NCI-H146 (cell line): ENCODE results near the gene PTPN12.
"Not testable (repeated sequence)": the region's sequence is repeated elsewhere in the genome, so short reads cannot be mapped to it uniquely, and the experiment has no call there.

ENCODE experiments used
- DNase-seq: peaks from one replicate; lab custom pipeline; 2025; lab: John Stamatoyannopoulos, UW

Gene PTPN12

GRCh38 chr7:77538281-77539212 is 1.5 kb downstream of the PTPN12 start:
- DNase-seq, result peak; percentile 80

GRCh38 chr7:77540402-77540822 is 3.3 kb downstream of the PTPN12 start:
- no peak for DNase-seq

DNA sequence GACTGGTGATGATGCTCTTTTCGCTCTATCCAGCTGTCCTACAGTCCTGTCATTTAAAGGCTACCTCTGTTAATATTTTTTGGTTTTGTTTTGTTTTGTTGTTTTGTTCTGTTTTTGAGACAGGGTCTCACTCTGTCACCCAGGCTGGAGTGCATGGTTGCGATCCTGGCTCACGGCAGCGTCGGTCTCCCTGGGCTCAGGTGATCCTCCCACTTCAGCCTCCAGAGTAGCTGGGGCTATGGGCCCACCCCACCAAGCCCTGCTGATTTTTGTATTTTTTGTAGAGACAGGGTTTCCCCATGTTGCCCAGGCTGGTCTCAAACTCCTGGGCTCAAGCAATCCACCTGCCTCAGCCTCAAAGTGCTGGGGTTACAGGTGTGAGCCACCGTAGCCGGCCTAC is 3.9 kb downstream of the PTPN12 start:
- DNase-seq, result not testable (repeated sequence)

DNA sequence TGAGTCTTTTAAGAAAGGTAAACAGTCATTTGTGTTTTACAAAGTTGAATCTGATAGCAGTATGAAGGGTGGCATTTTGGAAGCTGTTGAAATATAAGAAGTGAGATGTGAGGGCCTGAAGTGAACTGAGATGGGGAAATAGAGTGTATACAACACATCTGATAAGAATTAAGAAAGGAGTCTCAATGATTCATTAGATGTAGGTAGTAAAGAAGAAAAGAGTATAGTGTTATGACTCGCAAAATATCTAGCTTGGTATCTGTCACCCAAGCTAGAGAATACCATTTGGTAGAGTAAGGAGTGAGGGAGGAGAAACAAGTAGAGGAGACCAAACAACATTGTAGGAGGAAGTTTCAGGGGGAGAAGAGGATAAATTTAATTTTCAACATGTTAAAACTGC is 5.3 kb downstream of the PTPN12 start:
- DNase-seq, result no peak

DNA sequence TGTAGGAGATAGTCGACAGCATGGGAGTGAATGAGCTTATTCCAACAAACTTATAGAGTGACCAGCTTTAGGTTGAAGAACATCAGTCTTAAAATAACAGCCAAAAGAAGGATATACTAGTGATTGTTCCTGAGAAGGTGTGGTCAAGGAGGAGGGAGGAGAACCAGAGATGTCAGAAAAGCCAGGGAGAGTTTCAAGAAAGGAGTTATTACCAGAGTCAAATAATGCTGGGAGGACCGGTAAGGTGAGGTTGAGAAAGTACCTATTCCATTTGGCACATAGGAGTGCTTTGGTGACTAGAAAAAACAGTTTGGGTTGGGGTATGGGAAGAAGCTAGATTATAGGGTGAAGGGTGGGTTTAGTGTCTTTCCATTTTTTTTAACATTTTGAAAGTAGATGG is 5.8 kb downstream of the PTPN12 start:
- DNase-seq, result no peak

- no peak for DNase-seq
Observed at GRCh38 chr7:77543910-77544309, 6.8 kb downstream of the PTPN12 start.

DNA sequence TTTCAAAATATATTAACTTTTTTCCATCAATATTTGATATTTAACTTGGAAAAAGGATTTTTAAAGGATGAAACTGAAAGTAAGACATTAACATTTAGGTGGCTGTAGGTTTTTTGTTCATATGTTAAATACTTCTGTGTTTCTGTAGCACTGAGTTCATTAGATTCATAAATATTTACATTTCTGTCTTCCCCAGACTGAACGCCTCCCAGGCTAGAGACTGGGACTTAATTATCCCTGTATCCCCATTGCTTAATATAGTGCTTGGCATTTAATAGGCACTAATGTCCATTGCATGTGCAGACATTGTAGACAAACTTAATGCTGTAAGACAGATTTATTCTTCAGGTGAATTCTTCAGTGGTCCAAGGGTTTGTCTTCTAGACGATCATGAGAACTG is 7.4 kb downstream of the PTPN12 start:
- no peak for DNase-seq

DNA sequence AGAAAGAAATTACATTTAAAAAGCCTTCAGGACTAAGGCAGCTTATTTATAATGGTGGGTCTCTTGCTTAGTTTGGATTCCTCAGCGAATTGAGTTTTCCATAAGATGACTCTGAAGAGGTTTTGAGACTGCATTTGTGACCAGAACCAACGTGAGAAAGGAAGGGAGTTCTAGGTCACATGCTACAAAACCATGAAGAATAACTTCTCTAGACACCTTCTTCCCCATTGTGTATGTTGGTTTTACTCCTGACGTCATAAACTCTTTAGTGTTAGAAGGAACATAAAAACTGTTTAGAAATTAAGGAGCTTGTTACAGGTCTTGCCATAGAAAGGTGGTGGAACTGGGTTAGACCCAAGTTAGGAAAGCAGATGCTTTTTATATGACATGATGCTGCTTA is 11.1 kb downstream of the PTPN12 start:
- no peak for DNase-seq

DNA sequence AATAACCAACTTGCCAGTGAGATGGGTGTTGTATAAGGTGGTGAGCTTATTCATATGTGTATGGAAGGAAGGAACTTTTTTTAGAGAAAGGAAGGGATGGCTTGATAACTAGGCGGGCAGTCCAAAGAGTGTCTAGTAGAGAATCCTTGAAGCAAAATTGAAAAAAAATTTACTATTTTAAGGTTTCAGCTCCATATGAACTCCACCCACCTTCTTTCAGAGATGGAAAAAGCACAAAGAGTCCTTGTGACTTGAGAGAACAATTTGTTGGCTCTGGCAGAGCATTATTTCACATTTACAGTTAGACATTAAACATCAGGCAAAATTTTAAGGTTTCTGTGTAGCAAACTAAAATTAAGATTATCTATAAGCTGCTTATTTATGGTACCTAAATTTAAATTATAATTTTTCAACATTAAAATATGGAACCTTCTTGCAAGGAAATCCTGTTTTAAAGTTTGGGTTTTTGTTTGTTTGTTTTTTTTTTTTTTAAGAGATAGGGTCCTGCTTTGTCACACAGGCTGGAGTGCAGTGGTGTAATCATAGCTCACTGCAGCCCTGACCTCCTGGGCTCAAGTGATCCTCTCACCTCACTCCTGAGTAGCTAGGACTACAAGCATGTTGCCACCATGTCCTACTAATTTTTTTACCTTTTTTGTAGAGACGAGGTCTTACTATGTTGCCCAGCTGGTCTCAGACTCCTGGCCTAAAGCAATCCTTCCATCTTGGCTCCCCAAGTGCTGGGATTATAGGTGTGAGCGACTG is 12.2 kb downstream of the PTPN12 start:
- no peak for DNase-seq

GRCh38 chr7:77550586-77550985 is 13.5 kb downstream of the PTPN12 start:
- DNase-seq, result no peak

GRCh38 chr7:77553123-77553522 is 16.0 kb downstream of the PTPN12 start:
- DNase-seq, result no peak

DNA sequence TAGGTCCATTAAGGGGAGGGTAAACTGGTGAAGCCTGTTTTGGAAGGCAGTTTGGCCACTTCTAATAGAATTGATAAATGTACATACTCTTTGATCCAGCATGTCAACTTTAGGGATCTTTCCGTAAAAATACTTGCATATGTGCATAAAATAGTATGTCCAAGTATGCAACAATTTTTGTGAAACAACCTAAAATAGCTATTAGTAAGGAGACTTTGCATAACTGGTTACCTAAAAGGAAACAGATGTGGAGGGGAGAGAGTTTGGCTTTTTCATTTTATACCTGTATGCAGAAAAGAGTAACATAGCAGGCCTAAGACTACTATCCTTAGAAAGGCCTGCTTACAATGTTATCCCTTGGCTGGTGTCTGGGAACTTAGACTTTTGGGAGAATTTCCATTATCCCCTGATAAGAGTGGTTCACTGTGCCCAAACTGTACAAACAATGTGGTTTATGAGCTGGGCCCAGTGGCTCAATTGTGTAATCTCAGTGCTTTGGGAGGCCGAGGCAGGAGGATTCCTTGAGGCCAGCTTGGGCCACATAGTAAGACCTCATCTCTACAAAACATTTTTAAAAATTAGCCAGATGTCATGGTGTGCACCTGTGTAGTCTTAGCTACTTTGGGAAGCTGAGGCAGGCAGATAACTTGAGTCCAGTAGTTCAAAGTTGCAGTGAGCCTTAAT is 21.3 kb downstream of the PTPN12 start:
- DNase-seq, result no peak

GRCh38 chr7:77561352-77561751 is 24.3 kb downstream of the PTPN12 start:
- DNase-seq, result no peak

DNA sequence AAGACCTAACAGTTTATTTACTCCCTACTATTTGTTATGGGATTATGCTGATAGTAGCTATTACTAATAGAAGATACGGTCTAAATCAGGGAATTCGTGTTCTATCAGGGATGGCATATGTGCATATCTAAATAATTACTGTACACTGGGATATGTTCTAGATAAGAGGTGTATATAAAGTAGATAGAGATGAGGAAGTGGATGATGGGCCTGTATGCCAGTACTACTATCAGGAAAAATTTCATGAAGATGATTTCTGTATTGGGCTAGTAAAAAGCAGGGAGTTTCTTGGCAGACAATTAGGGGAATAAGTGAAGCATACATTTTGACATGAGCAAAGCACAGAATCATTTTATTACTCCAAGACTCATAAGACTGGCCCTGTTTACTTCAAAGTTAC is 26.2 kb downstream of the PTPN12 start:
- DNase-seq, result no peak

DNA sequence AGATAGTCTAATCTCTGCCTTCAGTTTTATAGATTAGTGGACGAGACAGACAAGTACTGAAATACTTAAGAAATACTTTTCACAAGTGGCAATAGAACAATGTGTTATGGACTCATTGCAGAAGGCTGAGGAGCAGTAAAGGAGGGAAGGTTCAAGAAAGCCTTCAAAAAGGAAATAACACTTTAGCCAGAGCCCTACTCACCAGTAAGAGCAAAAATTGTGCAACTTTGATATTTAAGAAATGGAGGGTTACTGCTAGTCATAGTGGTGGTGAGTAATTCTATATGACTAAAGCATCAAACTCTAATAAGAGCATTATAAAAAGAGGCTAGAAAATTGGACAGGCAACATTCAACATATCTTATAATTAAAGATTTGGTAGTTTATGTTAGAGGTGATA is 28.8 kb downstream of the PTPN12 start:
- DNase-seq, result no peak

DNA sequence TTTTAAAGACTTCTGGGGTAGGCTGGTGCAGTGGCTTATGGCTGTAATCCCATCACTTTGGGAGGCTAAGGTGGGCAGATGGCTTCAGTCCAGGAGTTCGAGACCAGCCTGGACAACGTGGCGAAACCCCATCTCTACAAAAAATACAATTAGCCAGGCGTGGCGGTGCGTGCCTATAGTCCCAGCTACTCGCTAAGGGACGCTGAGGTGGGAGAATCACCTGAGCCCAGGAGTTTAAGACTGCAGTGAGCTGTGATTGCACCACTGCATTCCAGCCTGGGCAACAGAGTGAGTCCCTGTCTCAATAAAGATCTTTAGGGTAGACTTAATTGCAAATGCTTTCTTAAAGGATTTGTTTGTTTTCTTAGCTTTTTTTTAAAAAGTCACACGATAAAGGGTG is 29.3 kb downstream of the PTPN12 start:
- no peak for DNase-seq

DNA sequence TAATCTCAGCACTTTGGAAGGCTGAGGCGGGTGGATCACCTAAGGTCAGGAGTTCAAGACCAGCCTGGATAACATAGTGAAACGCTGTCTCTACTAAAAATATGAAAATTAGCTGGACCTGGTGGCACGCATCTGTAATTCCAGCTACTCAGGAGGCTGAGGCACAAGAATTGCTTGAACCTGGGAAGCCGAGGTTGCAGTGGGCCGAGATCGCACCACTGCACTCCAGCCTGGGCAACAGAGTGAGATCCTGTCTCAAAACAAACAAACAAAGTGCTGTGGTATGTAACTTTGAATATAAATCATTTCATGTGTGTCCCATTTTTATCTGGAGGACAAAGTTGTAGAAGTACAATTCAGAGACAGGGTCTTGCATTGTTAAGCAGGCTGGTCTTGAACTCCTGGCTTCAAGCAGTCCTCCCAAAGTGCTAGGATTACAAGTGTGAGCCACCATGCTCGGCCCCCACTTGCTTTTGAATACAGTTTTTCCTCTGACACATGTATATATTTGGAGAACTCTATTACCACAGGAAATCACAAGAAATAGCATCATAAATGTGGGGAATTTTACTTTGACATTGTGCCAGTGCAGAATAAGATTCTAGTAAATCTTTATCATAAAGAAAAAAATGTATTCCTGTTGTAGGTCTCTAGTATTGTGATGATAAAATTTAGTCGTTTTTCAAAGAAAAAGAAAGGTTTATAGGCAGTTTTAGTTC is 32.6 kb downstream of the PTPN12 start:
- DNase-seq, result no peak

DNA sequence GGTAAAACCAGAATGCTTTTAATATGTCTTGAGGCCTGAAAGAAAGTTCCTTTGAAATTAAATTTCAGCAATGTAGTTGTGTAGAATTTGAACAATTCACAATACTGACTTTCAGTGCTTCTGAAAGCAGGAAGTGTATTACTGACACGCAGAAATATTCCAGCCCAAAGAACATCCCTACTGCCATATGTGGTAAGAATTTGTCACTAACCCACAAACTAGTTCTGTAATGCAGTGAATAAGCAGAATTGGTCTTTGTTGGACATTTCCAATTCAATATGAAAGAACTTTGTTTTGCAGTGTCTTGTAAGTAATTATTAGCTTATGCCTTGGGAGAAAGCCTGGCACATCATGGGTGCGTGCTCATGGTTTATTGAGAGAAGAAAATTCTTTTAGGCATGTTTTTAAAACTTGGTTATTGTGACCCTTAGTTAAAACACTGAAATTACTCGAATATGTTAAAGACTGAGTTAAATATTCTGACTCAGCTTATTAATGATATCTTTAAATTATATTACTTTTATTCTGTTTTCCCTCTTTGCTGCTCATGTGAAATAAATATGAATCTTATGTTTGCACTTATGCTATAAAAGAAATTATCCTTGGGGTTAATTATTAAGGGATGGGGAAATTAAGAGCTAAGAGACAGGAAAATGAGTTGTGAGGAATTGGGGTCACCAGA is 33.4 kb downstream of the PTPN12 start:
- no peak for DNase-seq

- no peak for DNase-seq
Observed at GRCh38 chr7:77571801-77572200, 34.7 kb downstream of the PTPN12 start.

- DNase-seq, result no peak
Observed at GRCh38 chr7:77575187-77575586, 38.1 kb downstream of the PTPN12 start.

DNA sequence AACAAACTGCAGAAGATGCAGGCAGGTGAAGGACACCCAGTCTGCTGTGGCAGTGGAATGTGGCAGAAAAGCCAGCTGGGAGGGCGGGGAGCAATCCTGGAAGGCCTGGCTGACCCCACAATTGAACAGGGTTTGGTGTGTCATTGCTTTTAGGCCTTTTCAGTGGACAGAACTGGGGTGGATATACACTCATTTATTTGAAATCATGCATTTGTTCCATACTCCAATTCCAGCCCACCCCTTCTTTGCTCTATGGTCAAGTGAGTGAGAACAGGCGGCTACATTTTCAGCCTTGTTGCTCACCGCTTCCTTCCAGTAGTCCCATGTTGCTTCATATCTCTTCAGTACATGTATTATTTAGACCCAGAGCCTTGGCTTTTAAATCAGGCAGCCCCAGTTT is 39.8 kb downstream of the PTPN12 start:
- no peak for DNase-seq
